ENCODE measurements around the gene CHST14. TPM values are rescaled to one million over a fixed set of nuclear protein-coding genes. Genes with fewer than 3 reads are reported as not detected.

CHST14 gene
- total RNA-seq, 2 donors from 2014 or later, result 14.9 to 22.3 TPM

GRCh38 chr15:40461958-40462357, 8.8 kb upstream of the CHST14 start:
- WGBS, result 94% methylated on average over 21 of the region's 21 CpGs
- no peak for DNase-seq (ENCODE audit: low spot score)
- Histone ChIP-seq H3K9me3 (no peaks in the 10 kb centered on the region), H3K4me1 (replicated peaks) (no peaks in the 10 kb centered on the region), H3K27me3 (replicated peaks; ENCODE audit: insufficient read depth) (no peaks in the 10 kb centered on the region), H3K36me3 (peaks cover 3 to 7% of the 10 kb centered on the region in 2 donors), H3K27ac (no peak overlapping the region), H3K4me3 (no peak overlapping the region)
- intact Hi-C loops (cut with DNase I), result no loop called here
- TF ChIP-seq POLR2AphosphoS5 (IDR thresholded peaks at IDR 0.05), result no peak
- TF ChIP-seq POLR2A (IDR thresholded peaks at IDR 0.05), result no peak
- TF ChIP-seq CTCF (IDR thresholded peaks at IDR 0.05), result no peak

- Histone ChIP-seq H3K9me3 (no peaks in the 10 kb centered on the region), H3K4me3 (no peak overlapping the region), H3K4me1 (replicated peaks) (no peaks in the 10 kb centered on the region), H3K27ac (no peak overlapping the region), H3K27me3 (replicated peaks; ENCODE audit: insufficient read depth) (no peaks in the 10 kb centered on the region), H3K36me3 (peaks cover 3 to 7% of the 10 kb centered on the region in 2 donors)
- intact Hi-C loops (cut with DNase I), result no loop called here
- no peak for DNase-seq (ENCODE audit: low spot score)
- TF ChIP-seq POLR2AphosphoS5 (IDR thresholded peaks at IDR 0.05), result no peak
- TF ChIP-seq POLR2A (IDR thresholded peaks at IDR 0.05), result no peak
- no peak for TF ChIP-seq CTCF (IDR thresholded peaks at IDR 0.05)
- 95% methylated on average over 2 of the region's 2 CpGs for WGBS
Measured at GRCh38 chr15:40463279-40463678, 7.5 kb upstream of the CHST14 start.

- H3K27ac ChIP-seq, result no peak overlapping the region
- no peak overlapping the region for H3K4me3 ChIP-seq
- no peaks in the 10 kb centered on the region for H3K9me3 ChIP-seq
- DNase-seq (ENCODE audit: low spot score), result no peak
- 89% methylated on average over 14 of the region's 14 CpGs for WGBS
- intact Hi-C loops (cut with DNase I), result no loop called here
- H3K27me3 ChIP-seq (replicated peaks; ENCODE audit: insufficient read depth), result no peaks in the 10 kb centered on the region
- H3K4me1 ChIP-seq (replicated peaks), result no peaks in the 10 kb centered on the region
- TF ChIP-seq POLR2AphosphoS5 (IDR thresholded peaks at IDR 0.05) (no peak), CTCF (IDR thresholded peaks at IDR 0.05) (no peak), POLR2A (IDR thresholded peaks at IDR 0.05) (no peak)
- H3K36me3 ChIP-seq, result peaks cover 3 to 7% of the 10 kb centered on the region in 2 donors
Measured at GRCh38 chr15:40463886-40464545, 6.8 kb upstream of the CHST14 start.

- H3K27me3 ChIP-seq (replicated peaks; ENCODE audit: insufficient read depth), result no peaks in the 10 kb centered on the region
- peaks cover 3 to 7% of the 10 kb centered on the region in 2 donors for H3K36me3 ChIP-seq
- no peak for TF ChIP-seq POLR2A (IDR thresholded peaks at IDR 0.05)
- TF ChIP-seq POLR2AphosphoS5 (IDR thresholded peaks at IDR 0.05), result no peak
- no peak for TF ChIP-seq CTCF (IDR thresholded peaks at IDR 0.05)
- intact Hi-C loops (cut with DNase I), result no loop called here
- H3K4me1 ChIP-seq (replicated peaks), result no peaks in the 10 kb centered on the region
- 93% methylated on average over 3 of the region's 3 CpGs for WGBS
- no peak for DNase-seq (ENCODE audit: low spot score)
- no peaks in the 10 kb centered on the region for H3K9me3 ChIP-seq
- H3K4me3 ChIP-seq, result no peak overlapping the region
- H3K27ac ChIP-seq, result no peak overlapping the region
Measured at GRCh38 chr15:40464595-40465185, 6.1 kb upstream of the CHST14 start.

- no peaks in the 10 kb centered on the region for H3K27me3 ChIP-seq (replicated peaks; ENCODE audit: insufficient read depth)
- intact Hi-C loops (cut with DNase I), result no loop called here
- H3K4me1 ChIP-seq (replicated peaks), result no peaks in the 10 kb centered on the region
- peaks cover 3 to 7% of the 10 kb centered on the region in 2 donors for H3K36me3 ChIP-seq
- no peak for DNase-seq (ENCODE audit: low spot score)
- 96% methylated on average over 10 of the region's 10 CpGs for WGBS
- no peak overlapping the region for H3K27ac ChIP-seq
- no peak overlapping the region for H3K4me3 ChIP-seq
- no peaks in the 10 kb centered on the region for H3K9me3 ChIP-seq
- TF ChIP-seq POLR2AphosphoS5 (IDR thresholded peaks at IDR 0.05) (no peak), CTCF (IDR thresholded peaks at IDR 0.05) (no peak), POLR2A (IDR thresholded peaks at IDR 0.05) (no peak)
Measured at GRCh38 chr15:40465939-40466338, 4.8 kb upstream of the CHST14 start.
